HL-60/S4 (cell line): Measurements from ENCODE around the gene SEC24A.
"Not testable (repeated sequence)": the region's sequence is repeated elsewhere in the genome, so short reads cannot be mapped to it uniquely, and the experiment has no call there.

Experiments used
- in situ Hi-C: fragments of 300-500 bp; cut with MboI; formaldehyde crosslinking; loops from 2 replicates; pipeline ENCODE4 v1.14.3; 2022; ENCODE audit warnings: low sequenced_read_pairs

SEC24A gene

DNA sequence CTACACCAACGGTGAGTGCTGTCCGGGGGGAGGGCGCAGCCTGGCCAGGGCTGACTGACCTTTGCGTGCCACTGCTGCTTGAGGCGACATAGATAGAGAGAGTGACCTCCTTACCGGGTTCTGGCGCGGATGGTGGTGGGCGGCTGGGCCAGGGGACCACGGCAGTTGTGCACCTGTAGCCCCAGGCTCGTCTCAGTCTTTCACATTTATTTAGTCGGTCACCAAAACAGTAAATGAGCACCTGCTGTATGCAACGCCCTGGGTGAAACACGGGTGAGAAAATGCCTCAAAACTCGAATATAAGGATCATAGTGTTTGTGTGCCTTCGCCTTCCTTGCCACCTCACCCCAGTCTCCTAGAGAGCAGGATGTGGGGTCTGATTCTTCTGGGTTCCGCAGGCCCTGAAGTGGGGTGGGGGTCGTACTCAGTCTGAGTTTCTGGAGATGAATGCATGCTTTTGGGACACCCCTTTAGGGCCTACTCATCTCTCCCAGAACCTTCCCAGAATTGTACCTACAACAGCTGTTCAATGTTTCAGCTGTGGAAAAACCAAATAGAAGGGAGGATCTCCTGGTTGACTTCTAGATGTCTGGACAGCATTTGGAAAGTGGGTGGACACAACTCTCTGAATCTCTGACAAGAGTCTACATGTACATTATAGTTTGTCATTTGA is 714 bp downstream of the SEC24A start:
- in situ Hi-C loops = no loop called here

DNA sequence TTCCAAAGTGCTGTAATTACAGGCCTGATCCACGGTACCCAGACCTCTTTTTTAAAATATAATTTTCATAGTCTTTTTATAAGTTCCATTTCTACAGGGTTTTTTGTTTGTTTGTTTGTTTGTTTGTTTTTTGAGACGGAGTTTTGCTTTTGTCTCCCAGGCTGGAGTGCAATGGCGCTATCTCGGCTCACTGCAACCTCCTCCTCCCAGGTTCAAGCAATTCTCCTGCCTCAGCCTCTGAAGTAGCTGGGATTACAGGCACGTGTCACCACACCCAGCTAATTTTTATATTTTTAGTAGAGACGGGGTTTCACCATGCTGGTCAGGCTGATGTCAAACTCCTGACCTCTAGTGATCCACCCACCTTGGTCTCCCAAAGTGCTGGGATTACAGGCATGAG is 2.1 kb downstream of the SEC24A start:
- in situ Hi-C loops = not testable (repeated sequence)

DNA sequence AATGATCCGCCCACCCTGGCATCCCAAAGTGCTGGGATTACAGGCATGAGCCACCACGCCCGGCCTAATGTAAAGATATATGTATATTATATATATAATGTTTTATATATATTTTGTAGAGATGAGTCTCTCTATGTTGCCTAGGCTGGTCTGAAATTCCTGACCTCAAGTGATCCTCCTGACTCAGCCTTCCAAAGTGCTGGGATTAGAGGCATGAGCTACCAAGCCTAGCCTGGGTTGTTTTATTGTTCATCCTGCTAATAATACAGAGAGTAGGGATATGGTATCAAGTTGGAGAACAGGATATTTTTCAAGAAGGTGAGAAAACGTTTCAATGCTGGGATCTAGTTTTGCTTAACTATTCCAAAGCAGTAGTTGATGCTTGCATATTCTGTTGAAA is 2.9 kb downstream of the SEC24A start:
- in situ Hi-C loops = no loop called here

DNA sequence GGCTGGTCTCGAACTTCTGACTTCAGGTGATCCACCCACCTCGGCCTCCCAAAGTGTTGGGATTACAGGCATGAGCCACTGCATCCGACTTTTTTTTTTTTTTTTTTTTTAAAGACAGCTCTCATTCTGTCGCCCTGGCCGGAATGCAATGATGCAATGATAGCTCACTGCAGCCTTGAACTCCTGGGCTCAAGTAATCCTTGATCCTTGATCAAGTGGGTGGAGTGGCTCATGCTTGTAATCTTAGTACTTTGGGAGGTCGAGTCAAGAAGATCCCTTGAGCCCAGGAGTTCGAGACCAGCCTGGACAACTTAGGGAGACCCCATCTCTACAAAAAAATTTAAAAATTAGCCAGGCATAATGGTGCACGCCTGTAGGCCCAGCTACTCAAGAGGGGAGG is 8.1 kb downstream of the SEC24A start:
- in situ Hi-C loops = no loop called here

DNA sequence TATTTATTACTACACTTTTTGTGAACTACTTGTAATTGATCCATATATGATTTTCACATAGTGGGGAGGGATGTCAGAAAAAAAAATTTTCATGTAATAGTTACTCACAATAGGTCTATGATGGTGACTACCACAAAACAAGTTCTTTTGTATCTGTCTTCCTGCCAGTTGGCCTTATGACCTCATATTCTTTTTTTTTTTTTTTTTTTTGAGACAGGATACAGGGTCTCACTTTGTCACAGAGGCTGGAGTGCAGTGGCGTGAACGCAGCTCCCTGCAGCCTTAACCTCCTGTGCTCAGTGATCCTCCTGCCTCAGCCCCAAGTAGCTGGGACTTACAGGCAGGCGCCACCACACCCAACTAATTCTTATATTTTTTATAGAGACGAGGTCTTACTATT is 10.9 kb downstream of the SEC24A start:
- in situ Hi-C loops = no loop called here

DNA sequence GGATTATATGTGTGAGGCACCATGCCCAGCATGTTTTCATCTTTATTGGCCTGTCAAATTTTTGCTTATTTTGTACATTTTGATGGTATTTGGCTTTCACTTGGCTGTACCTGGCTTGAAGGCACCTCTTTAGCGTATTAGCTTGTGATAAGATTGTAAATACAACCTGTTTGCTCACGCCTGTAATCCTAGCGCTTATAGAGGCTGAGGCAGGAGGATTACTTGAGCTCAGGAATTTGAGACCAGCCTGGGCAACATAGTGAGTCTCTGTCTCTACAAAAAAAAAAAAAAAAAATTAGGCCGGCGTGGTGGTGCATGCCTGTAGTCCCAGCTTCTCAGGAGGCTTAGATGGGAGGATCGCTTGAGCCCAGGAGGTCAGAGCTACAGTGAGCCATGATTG is 11.3 kb downstream of the SEC24A start:
- in situ Hi-C loops = no loop called here

DNA sequence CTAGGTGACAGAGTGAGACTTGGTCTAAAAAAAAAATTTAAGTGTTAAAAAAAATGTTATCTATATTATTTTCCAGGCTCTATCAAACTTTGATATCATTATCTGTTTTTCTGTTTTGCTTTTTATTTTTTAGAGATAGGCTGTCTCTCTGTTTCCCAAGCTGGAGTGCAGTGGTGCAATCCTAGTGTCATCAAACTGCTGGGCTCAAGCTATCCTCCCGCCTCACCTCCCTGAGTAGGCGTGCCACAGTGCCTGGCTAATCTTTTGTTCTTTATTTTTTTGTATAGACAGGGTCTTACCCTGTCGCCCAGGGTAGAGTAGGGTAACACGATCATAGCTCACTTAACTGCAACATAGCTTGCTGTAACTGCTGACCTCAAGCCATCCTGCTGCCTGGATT is 14.4 kb downstream of the SEC24A start:
- in situ Hi-C loops = no loop called here

DNA sequence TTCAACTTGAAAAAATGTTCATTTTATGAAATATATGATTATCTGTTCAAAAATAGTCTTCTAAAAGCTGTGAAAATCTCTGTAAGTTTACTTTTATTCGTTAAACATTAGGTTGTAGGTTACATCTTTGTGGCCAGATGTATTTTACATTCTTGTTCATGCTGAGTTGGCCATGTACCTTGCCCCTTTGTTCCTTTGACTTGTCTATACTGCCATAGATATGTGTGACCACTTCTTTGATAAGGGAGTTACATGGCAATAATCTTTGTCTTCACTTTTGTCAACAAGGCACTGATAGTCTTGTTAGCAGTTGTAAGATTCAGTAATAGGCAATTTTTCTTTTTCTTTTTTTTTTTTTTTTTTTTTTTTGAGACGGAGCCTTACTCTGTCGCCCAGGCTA is 15.9 kb downstream of the SEC24A start:
- in situ Hi-C loops = no loop called here

DNA sequence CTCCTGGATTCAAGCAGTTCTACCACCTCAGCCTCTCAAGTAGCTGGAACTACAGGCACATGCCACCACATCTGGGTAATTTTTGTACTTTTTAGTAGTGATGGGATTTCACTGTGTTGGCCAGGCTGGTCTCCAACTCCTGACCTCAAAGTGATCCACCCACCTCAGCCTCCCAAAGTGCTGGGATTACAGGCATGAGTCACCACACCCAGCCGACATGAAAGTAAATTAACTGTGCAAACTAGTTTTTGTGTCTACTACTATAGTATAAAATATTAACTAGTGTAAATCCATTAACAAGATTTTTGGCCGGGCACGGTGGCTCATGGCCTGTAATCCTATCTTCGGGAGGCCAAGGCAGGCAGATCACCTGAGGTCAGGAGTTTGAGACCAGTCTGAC is 25.0 kb downstream of the SEC24A start:
- in situ Hi-C loops = not testable (repeated sequence)

DNA sequence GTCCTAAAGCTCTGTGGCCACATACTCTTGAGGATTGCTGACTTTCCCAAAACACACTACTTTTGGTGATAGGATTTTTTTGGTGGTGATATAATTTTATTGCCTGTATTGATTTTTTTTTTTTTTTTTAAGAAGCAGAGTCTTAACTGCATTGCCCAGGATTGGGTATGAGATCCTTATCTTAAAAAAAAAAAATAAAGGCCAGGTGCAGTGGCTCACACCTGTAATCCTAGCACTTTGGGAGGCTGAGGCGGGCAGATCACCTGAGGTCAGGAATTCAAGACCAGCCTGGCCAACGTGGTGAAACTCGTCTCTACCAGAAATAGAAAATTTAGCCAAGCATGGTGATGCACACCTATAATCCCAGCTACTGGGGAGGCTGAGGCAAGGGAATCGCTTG is 28.8 kb downstream of the SEC24A start:
- in situ Hi-C loops = not testable (repeated sequence)

DNA sequence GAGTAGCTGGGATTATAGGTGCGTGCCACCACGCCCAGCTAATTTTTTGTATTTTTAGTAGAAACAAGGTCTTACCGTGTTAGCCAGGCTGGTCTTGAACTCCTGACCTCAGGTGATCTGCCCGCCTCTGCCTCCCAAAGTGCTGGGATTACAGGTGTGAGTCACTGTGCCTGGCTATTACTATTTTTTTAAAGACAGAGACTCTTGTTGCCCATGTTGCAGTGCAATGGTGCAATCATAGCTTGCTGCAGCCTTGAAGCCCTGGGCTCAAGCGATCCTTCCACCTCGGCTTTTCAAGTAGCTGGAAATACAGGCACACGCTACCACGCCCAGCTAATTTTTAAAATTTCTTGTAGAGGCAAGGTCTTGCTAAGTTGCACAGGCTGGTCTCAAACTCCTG is 41.6 kb downstream of the SEC24A start:
- in situ Hi-C loops = not testable (repeated sequence)

DNA sequence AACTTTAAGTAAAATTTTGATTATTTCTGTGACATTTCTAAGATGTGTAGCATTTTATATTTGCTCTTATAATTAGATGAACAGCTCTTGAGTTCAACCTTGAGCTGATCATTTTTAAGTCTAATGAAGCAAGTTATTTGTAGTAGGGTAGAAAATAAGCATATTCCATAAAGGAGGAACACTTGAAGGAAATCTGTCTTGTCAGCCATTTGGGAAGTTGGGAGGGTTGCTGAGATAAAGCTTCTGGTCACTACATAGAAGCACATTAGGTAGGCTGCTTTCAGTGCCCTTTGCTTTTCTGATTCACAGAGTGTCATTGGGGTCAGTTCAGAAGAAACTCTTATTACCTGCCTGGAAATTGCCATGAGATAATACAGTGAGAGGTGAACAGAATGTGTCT is 44.1 kb downstream of the SEC24A start:
- in situ Hi-C loops = no loop called here

DNA sequence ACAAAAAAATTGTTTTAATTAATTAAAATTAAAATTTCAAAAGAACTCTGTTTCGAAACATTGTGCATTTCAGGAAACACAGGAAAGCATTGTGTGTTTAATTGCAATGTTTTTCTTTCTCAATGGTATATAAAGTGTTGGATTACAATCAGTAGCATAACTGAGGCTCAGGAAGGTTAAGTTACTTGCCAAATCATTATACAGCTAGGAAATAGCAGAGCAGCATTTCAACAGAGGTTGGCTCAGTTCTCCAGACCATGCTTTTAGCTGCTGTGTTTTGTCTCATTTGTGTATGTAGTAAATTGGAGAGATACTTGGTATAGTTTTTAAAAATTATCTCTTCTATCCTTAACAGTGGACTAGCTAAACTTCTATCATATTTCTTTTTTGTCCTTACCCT is 59.7 kb downstream of the SEC24A start:
- in situ Hi-C loops = no loop called here

DNA sequence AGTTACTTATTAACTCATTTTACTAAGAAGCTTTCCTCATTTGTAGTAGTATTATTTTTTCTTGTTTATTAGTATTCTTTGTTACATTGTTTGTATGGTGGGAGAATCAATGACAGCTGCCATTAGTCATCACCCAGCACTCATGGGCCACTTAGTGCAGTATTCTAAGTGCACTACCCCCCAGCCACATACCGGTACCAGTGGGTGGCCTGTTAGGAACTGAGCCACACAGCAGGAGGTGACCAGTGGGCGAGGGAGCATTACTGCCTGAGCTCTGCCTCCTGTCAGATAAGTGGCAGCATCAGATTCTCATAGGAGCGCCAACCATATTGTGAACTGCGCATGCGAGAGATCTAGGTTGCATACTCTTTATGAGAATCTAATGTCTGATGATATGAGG is 65.5 kb downstream of the SEC24A start:
- in situ Hi-C loops = no loop called here

DNA sequence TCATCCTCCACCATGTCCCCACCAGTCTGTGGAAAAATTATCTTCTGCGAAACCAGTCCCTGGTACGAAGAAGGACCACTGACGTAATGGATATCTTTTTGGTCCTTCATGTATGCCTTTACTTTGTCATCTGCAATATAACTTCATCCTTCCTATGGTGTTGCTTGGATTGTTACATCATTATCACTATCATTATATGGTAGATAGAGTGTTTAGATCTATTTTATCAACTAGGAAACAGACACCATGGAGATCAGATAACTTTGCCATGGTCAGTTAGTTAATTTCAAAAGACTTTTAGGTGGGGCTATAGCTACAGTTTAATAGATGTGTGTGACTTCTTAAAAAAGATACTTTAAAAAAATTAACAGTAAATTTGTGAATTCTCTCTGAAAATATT is 66.0 kb downstream of the SEC24A start:
- in situ Hi-C loops = no loop called here

DNA sequence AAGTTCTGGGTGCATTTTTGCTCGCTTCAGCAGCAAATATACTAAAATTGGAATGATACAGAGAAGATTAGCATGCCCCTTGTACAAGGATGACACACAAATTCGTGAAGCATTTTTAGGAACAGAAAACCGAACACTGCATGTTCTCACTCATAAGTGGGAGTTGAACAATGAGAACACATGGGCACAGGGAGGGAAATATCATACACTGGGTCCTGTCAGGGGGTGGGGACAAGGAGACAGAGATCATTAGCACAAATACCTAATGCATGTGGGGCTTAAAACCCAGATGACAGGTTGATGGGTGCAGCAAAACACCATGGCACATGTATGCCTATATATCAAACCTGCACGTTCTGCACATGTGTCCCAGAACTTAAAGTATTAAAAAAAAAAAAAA is 66.9 kb downstream of the SEC24A start:
- in situ Hi-C loops = not testable (repeated sequence)

DNA sequence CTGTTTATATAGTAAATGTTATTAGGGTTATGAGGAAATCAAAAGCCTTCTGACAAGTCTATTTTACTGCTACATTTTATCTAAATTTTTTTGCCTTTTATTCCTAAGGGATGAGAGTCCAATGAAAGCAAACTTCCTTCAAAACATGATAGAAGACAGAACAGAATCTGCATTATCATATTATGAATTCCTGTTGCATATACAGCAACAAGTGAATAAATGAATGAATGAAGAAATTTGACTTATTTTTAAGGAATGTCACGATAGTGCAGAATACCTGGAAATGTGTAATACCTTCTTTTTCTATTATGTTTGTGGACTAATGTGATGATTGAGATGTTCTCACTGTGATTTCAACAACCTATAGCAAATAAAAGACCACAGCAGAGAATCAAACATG is 76.3 kb downstream of the SEC24A start:
- in situ Hi-C loops = no loop called here

DNA sequence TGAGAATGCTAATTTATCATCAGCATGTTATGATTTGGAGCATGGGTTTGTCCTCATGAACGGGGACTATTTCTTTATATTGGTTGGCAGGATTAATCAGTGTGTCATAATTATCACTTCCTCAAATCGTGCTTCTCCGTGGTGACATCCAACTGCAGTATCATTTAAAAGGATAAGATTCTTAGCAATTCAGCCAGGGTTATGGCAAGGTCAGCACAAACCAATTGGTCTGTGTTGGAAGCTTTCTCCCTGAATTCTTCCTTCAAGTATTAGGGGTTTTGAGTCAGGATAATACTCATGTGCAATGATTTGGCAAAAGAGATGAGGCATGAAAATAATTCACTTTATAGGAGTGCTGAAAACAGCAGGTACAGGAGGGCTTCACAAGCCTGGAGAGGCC is 84.2 kb downstream of the SEC24A start:
- in situ Hi-C loops = no loop called here

DNA sequence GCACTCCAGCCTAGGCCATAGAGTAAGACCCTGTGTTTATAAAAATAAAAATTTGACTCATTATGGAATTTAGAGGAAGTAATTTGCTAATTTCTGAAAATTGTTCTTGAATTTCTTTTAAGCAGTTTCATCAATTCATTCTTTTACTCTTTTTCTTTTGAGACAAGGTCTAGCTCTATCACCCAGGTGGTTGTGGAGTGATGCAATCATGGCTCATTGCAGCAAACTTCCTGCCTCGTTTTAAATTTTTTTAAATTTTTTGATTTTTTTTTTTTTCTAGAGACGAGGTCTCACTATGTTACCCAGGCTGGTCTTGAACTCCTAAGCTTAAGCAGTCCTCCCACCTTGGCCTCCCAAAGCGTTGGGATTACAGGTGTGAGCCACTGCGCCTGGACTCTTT is 86.7 kb downstream of the SEC24A start:
- in situ Hi-C loops = no loop called here

DNA sequence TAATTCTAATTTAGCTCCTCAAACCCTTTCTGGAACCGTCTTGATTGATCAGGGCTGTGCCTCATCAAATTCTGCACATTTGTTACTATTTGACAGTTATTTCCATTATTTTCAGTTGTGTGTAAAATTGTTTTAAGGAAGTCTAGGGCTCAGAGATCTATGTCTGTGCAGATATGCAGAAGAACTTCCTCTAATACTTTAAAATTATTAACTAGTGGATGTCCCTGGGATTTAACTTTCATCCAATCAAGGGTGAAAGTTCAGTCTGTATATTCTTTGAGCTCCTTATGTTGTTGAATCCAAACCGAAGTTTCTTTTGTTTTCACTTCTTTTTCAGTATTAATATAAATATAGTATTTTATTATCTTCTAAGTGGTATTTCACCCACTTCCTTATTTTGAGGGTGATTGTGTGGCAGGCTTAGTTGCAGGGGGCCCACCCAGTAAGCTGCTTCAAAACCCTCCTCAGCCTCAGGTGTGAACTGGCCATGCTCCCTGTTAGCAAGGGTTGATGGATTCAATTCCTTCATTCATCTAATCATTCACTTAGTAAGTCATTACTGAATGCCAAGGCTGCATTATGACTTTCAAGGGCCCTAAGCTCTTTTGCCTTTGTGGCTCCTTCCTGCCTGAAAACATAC is 87.7 kb downstream of the SEC24A start:
- in situ Hi-C loops = no loop called here

DNA sequence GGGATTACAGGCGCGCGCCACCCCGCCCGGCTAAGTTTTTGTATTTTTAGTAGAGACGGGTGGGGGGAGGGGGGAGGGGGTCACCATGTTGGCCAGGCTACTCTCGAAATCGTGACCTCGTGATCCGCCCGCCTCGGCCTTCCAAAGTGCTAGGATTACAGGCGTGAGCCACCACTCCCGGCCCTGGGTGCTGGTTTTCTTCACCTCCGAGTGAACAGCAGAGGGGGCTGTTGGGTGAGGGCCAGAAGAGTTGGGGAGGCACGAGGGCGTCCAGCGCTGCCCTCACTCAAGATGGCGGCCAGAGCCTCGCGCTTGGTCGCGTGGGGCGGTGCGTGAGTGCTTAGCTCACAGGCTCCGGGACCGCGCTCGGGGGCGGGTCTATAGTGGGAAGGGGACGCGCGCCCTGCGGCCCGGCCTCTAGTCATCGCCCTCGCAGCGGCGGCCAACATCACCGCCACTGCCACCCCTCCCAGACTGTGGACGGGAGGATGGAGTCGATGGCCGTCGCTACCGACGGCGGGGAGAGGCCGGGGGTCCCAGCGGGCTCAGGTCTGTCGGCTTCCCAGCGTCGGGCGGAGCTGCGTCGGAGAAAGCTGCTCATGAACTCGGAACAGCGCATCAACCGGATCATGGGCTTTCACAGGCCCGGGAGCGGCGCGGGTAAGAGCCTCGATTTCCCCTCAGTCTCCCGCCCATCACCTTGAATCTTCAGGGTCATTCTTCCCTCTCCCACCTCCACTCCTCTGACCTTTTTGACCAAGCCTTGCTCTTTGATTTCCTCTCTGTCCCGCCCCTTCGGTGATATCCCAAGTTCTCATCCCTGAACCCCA is 89.8 kb downstream of the SEC24A start, which contains the start of gene CAMLG:
TSS of gene CAMLG (plus strand) at position 416 of the 830 bp plus-strand sequence. CDS start at position 489, 73 bp downstream.
- in situ Hi-C loops = no loop called here
